Esophagus mucosa (tissue), 1 donor: Measurements from ENCODE around the gene ANKS1B. TPM values are rescaled to one million over a fixed set of nuclear protein-coding genes. Genes with fewer than 3 reads are reported as not detected.

Source experiments
- ATAC-seq: fragments of 200-7000 bp; cut with Tn5 transposase; one replicate; pipeline ENCODE4 v1.9.1; 2020
- total RNA-seq: library from RNA; stranded (reverse); gene quantifications from one replicate; pipeline ENCODE4 v1.2.4, GENCODE V29; 2023
- donor health status: DM: yes; HTN: yes; CAD: no.

ANKS1B gene
- total RNA-seq, 1 donor from 2014 or later, result 2.8 TPM

- ATAC-seq, result no peak
These were observed 873.1 kb downstream of the ANKS1B start for GRCh38 chr12:99111600-99111999.

- ATAC-seq, result no peak
These were observed 873.9 kb downstream of the ANKS1B start for GRCh38 chr12:99110868-99111267.

GRCh38 chr12:99110212-99110611 lies 874.5 kb downstream of the ANKS1B start:
- no peak for ATAC-seq

- ATAC-seq, result no peak
These were observed 875.8 kb downstream of the ANKS1B start for GRCh38 chr12:99108924-99109323.

GRCh38 chr12:99099786-99100185 lies 885.0 kb downstream of the ANKS1B start:
- no peak for ATAC-seq

GRCh38 chr12:99097171-99097570 lies 887.6 kb downstream of the ANKS1B start:
- ATAC-seq, result no peak

- ATAC-seq, result no peak
These were observed 891.6 kb downstream of the ANKS1B start for GRCh38 chr12:99093166-99093565.

- ATAC-seq, result no peak
These were observed 892.5 kb downstream of the ANKS1B start for GRCh38 chr12:99092100-99092851.

GRCh38 chr12:99087278-99087677 lies 897.5 kb downstream of the ANKS1B start:
- ATAC-seq, result peak; percentile 80

- no peak for ATAC-seq
These were observed 904.9 kb downstream of the ANKS1B start for GRCh38 chr12:99079811-99080210.

- no peak for ATAC-seq
These were observed 915.6 kb downstream of the ANKS1B start for GRCh38 chr12:99068993-99069747.

GRCh38 chr12:99067171-99067785 lies 917.5 kb downstream of the ANKS1B start:
- no peak for ATAC-seq

GRCh38 chr12:99066726-99067125 lies 918.0 kb downstream of the ANKS1B start:
- no peak for ATAC-seq

- ATAC-seq, result no peak
These were observed 921.6 kb downstream of the ANKS1B start for GRCh38 chr12:99063182-99063581.

- no peak for ATAC-seq
These were observed 924.8 kb downstream of the ANKS1B start for GRCh38 chr12:99059824-99060511.

GRCh38 chr12:99057670-99058069 lies 927.1 kb downstream of the ANKS1B start:
- ATAC-seq, result no peak

GRCh38 chr12:99056186-99056585 lies 928.5 kb downstream of the ANKS1B start:
- no peak for ATAC-seq

GRCh38 chr12:99055299-99055698 lies 929.4 kb downstream of the ANKS1B start:
- ATAC-seq, result no peak

- ATAC-seq, result no peak
These were observed 930.1 kb downstream of the ANKS1B start for GRCh38 chr12:99054601-99055128.

GRCh38 chr12:99053616-99054362 lies 930.9 kb downstream of the ANKS1B start:
- no peak for ATAC-seq

- ATAC-seq, result no peak
These were observed 935.0 kb downstream of the ANKS1B start for GRCh38 chr12:99049774-99050173.

- no peak for ATAC-seq
These were observed 939.6 kb downstream of the ANKS1B start for GRCh38 chr12:99045158-99045557.
